HCT116 (cell line): ENCODE data around the gene SEMA7A. TPM values are rescaled to one million over a fixed set of nuclear protein-coding genes. Genes with fewer than 3 reads are reported as not detected.

ENCODE experiments used
- ATAC-seq: fragments of 200-7000 bp; cut with Tn5 transposase; 2 replicates; pipeline ENCODE4 v1.9.1; 2020; ENCODE audit warnings: mild to moderate bottlenecking, moderate library complexity
- BruUV-seq: library from RNA; stranded (reverse); fragments of 400-500 nt; replicated peaks from 2 replicates; lab custom pipeline; 2021; lab: Mats Ljungman, UMichigan
- CTCF ChIA-PET: fragments of 300-600 bp; sonication (Branson Sonifier 250); formaldehyde crosslinking; loops from one replicate; lab custom pipeline; 2021; ENCODE audit warnings: antibody characterized with exemption; lab: Charles Lee
- POLR2A ChIA-PET: fragments of 300-600, 350-600 bp; sonication (Branson Sonifier 250); formaldehyde crosslinking; loops from one replicate; lab custom pipeline; 2021; ENCODE audit warnings: antibody characterized with exemption; lab: Charles Lee
- RAD21 ChIA-PET, 2 experiments: fragments of 300-600 bp; sonication (Branson Sonifier 250); formaldehyde crosslinking; loops; one replicate each; lab custom pipeline; 2023; ENCODE audit warnings: low total read pairs in 2 of 2; ENCODE audit not compliant: uncharacterized antibody in 2 of 2, unreplicated experiment in 2 of 2, low non-redundant PET in 1 of 2; lab: Charles Lee
- DNase-seq: peaks from one replicate; pipeline ENCODE4 v3.0.0-alpha.2; 2010; ENCODE audit warnings: low read depth, low spot score
- H2AFZ ChIP-seq: fragments of 200-600 bp; shearing (Covaris generic), sonication (generic); 2 replicates; pipeline ENCODE4 v1.6.1; 2017; ENCODE audit warnings: low read depth, mixed run types, mixed read lengths, antibody characterized with exemption, low read length; ENCODE audit not compliant: poor library complexity, severe bottlenecking
- H3K27ac ChIP-seq: 2 replicates; pipeline ENCODE4 v1.5.1; 2012; ENCODE audit warnings: low read depth, low read length
- H3K27me3 ChIP-seq: fragments of 200-600 bp; sonication (generic); 2 replicates; pipeline ENCODE4 v1.6.1; 2016; ENCODE audit warnings: mixed run types, low read length, mixed read lengths; ENCODE audit not compliant: insufficient read depth
- H3K36me3 ChIP-seq, 2 experiments: fragments of 200-500 bp in 1 of 2; fragments of 200-600 bp in 1 of 2; sonication (Bioruptor generic) in 1 of 2; sonication (generic) in 1 of 2; 2 replicates each; pipeline versions ENCODE4 v1.5.1 to v1.6.1; 2014 to 2016; ENCODE audit warnings: low read length in 2 of 2, inconsistent platforms in 1 of 2, mixed read lengths in 1 of 2, mixed run types in 1 of 2; ENCODE audit not compliant: insufficient read depth in 2 of 2, control insufficient read depth in 1 of 2
- H3K4me1 ChIP-seq, 2 experiments: fragments of 200-600 bp in 1 of 2; sonication (generic) in 1 of 2; 2 replicates each; pipeline versions ENCODE4 v1.5.1 to v1.6.1; 2012 to 2017; ENCODE audit warnings: low read length in 2 of 2, inconsistent platforms in 1 of 2, mild to moderate bottlenecking in 1 of 2, mixed read lengths in 1 of 2, mixed run types in 1 of 2, moderate library complexity in 1 of 2; ENCODE audit not compliant: insufficient read depth in 2 of 2, control insufficient read depth in 1 of 2
- H3K4me2 ChIP-seq: fragments of 200-600 bp; sonication (generic); 2 replicates; pipeline ENCODE4 v1.6.1; 2017; ENCODE audit warnings: mixed run types, low read length, mixed read lengths
- H3K4me3 ChIP-seq, 2 experiments: fragments of 200-600 bp in 1 of 2; sonication (generic) in 1 of 2; replicated peaks in 1 of 2; 2 replicates each; pipeline ENCODE4 v1.5.1; 2011 to 2016; ENCODE audit warnings: low read length in 2 of 2, control low read depth in 1 of 2, low read depth in 1 of 2, mild to moderate bottlenecking in 1 of 2, mixed read lengths in 1 of 2, mixed run types in 1 of 2
- H3K79me2 ChIP-seq: fragments of 200-600 bp; sonication (generic); 2 replicates; pipeline ENCODE4 v1.6.1; 2017; ENCODE audit warnings: mild to moderate bottlenecking, mixed run types, low read length, moderate library complexity, mixed read lengths; ENCODE audit not compliant: insufficient read depth
- H3K9ac ChIP-seq: fragments of 200-600 bp; sonication (generic); 2 replicates; pipeline ENCODE4 v1.6.1; 2016; ENCODE audit warnings: low read length, mixed read lengths
- H3K9me2 ChIP-seq: fragments of 200-600 bp; sonication (generic), shearing (Covaris generic); 2 replicates; pipeline ENCODE4 v1.6.1; 2017; ENCODE audit warnings: mixed run types, mild to moderate bottlenecking, moderate library complexity; ENCODE audit not compliant: insufficient read depth
- H3K9me3 ChIP-seq, 2 experiments: fragments of 200-500 bp in 1 of 2; fragments of 200-600 bp in 1 of 2; sonication (Bioruptor generic) in 1 of 2; sonication (generic) in 1 of 2; 2 replicates each; pipeline ENCODE4 v1.6.1; 2014 to 2017; ENCODE audit warnings: low read length in 2 of 2, mixed read lengths in 2 of 2, inconsistent platforms in 1 of 2, low read depth in 1 of 2, mild to moderate bottlenecking in 1 of 2, mixed run types in 1 of 2, moderate library complexity in 1 of 2; ENCODE audit not compliant: control insufficient read depth in 1 of 2, insufficient read depth in 1 of 2
- H4K20me1 ChIP-seq: fragments of 200-600 bp; sonication (generic), shearing (Covaris generic); 2 replicates; pipeline ENCODE4 v1.6.1; 2017; ENCODE audit warnings: mixed run types, mild to moderate bottlenecking, moderate library complexity; ENCODE audit not compliant: insufficient read depth
- ATF3 ChIP-seq: IDR thresholded peaks from 2 replicates; pipeline ENCODE4 v1.6.1; 2012
- EZH2phosphoT487 ChIP-seq: fragments of 200-600 bp; IDR thresholded peaks from 2 replicates; pipeline ENCODE4 v1.6.1; 2018; ENCODE audit warnings: antibody characterized with exemption, borderline replicate concordance
- FOSL1 ChIP-seq: IDR thresholded peaks from 2 replicates; pipeline ENCODE4 v1.6.1; 2012; ENCODE audit warnings: low read depth
- JUND ChIP-seq: IDR thresholded peaks from 2 replicates; pipeline ENCODE4 v1.6.1; 2012
- SP1 ChIP-seq: IDR thresholded peaks from 2 replicates; pipeline ENCODE4 v1.6.1; 2012; ENCODE audit warnings: low read depth
- TCF7L2 ChIP-seq: IDR thresholded peaks from 2 replicates; pipeline ENCODE4 v1.7.0; 2011; ENCODE audit warnings: borderline replicate concordance, inconsistent platforms; ENCODE audit not compliant: insufficient read depth, insufficient read length; ENCODE audit errors: extremely low read depth
- YY1 ChIP-seq: IDR thresholded peaks from 2 replicates; pipeline ENCODE4 v1.6.1; 2011; ENCODE audit warnings: low read length, low read depth, moderate library complexity, mild to moderate bottlenecking; ENCODE audit not compliant: insufficient replicate concordance; ENCODE audit errors: extremely low read depth
- ZFX ChIP-seq: fragments of 450-650 bp; IDR thresholded peaks from 2 replicates; pipeline ENCODE4 v1.6.1; 2017
- intact Hi-C: fragments of 100-400 bp; cut with micrococcal nuclease; formaldehyde crosslinking; loops from 2 replicates; pipeline ENCODE4 v1.10.0; 2022
- total RNA-seq: library from RNA; stranded (reverse); gene quantifications from one replicate; pipeline ENCODE4 v1.2.1, GENCODE V29; 2021; ENCODE audit not compliant: unreplicated experiment
- TF ChIP-seq, protein P1 (sequence below), 3 experiments: fragments of 200-600 bp in 1 of 3; sonication (generic) in 1 of 3; IDR thresholded peaks in 2 of 3; conservative IDR thresholded peaks in 1 of 3; 2 replicates each; pipeline ENCODE4 v1.5.1; 2012 to 2017; ENCODE audit warnings: low read depth in 2 of 3, low read length in 2 of 3, antibody characterized with exemption in 1 of 3, borderline replicate concordance in 1 of 3, control low read depth in 1 of 3, mild to moderate bottlenecking in 1 of 3, mixed read lengths in 1 of 3, mixed run types in 1 of 3, moderate library complexity in 1 of 3; ENCODE audit not compliant: insufficient read depth in 1 of 3
- TF ChIP-seq, protein P2 (sequence below): IDR thresholded peaks from 2 replicates; pipeline ENCODE4 v1.6.1; 2012; ENCODE audit warnings: low read depth

Gene SEMA7A
- total RNA-seq, 1 experiment from 2014 or later: 13.8 TPM

- H3K4me3 ChIP-seq: no peak overlapping the region
- H3K9me2 ChIP-seq: no peaks in the 10 kb centered on the region
- no peaks in the 10 kb centered on the region for H4K20me1 ChIP-seq
- POLR2A ChIA-PET: no interaction called here
- H3K9ac ChIP-seq: no peak overlapping the region
- H3K4me2 ChIP-seq: no peak overlapping the region
- no peaks in the 10 kb centered on the region for H3K36me3 ChIP-seq
- H3K27ac ChIP-seq: no peak overlapping the region
- ATAC-seq: no peak
- no peaks in the 10 kb centered on the region for H3K79me2 ChIP-seq
- no peak overlapping the region for H2AFZ ChIP-seq
- H3K9me3 ChIP-seq: no peaks in the 10 kb centered on the region
- DNase-seq: no peak
- no TSS peak for BruUV-seq
- H3K4me1 ChIP-seq: peaks cover 19 to 58% of the 10 kb centered on the region in 2 experiments
- CTCF ChIA-PET: interaction anchor here (1.6 to 6.3 kb wide), 2 partner anchors 59 to 102 kb away, joined by 5 to 83 read pairs; no protein-coding TSS in a partner anchor
- intact Hi-C loops: no loop called here
- RAD21 ChIA-PET: no interaction called here
- no peaks in the 10 kb centered on the region for H3K27me3 ChIP-seq
- TF ChIP-seq JUND (no peak), EZH2phosphoT487 (no peak), ZFX (no peak), FOSL1 (no peak), YY1 (no peak), ATF3 (no peak), TCF7L2 (no peak), SP1 (no peak)
- TF ChIP-seq, protein P1, sequence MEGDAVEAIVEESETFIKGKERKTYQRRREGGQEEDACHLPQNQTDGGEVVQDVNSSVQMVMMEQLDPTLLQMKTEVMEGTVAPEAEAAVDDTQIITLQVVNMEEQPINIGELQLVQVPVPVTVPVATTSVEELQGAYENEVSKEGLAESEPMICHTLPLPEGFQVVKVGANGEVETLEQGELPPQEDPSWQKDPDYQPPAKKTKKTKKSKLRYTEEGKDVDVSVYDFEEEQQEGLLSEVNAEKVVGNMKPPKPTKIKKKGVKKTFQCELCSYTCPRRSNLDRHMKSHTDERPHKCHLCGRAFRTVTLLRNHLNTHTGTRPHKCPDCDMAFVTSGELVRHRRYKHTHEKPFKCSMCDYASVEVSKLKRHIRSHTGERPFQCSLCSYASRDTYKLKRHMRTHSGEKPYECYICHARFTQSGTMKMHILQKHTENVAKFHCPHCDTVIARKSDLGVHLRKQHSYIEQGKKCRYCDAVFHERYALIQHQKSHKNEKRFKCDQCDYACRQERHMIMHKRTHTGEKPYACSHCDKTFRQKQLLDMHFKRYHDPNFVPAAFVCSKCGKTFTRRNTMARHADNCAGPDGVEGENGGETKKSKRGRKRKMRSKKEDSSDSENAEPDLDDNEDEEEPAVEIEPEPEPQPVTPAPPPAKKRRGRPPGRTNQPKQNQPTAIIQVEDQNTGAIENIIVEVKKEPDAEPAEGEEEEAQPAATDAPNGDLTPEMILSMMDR (IDR thresholded peaks at IDR 0.05 in 2 of 3, conservative IDR thresholded peaks at IDR 0.05 in 1 of 3; ENCODE audit: borderline replicate concordance in 1 of 3, insufficient read depth in 1 of 3, low read depth in 2 of 3, low read length in 2 of 3): no peak
- TF ChIP-seq, protein P2, sequence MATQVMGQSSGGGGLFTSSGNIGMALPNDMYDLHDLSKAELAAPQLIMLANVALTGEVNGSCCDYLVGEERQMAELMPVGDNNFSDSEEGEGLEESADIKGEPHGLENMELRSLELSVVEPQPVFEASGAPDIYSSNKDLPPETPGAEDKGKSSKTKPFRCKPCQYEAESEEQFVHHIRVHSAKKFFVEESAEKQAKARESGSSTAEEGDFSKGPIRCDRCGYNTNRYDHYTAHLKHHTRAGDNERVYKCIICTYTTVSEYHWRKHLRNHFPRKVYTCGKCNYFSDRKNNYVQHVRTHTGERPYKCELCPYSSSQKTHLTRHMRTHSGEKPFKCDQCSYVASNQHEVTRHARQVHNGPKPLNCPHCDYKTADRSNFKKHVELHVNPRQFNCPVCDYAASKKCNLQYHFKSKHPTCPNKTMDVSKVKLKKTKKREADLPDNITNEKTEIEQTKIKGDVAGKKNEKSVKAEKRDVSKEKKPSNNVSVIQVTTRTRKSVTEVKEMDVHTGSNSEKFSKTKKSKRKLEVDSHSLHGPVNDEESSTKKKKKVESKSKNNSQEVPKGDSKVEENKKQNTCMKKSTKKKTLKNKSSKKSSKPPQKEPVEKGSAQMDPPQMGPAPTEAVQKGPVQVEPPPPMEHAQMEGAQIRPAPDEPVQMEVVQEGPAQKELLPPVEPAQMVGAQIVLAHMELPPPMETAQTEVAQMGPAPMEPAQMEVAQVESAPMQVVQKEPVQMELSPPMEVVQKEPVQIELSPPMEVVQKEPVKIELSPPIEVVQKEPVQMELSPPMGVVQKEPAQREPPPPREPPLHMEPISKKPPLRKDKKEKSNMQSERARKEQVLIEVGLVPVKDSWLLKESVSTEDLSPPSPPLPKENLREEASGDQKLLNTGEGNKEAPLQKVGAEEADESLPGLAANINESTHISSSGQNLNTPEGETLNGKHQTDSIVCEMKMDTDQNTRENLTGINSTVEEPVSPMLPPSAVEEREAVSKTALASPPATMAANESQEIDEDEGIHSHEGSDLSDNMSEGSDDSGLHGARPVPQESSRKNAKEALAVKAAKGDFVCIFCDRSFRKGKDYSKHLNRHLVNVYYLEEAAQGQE: no peak
- TF ChIP-seq, all 23 proteins: peak for 0
These were observed 52.6 kb downstream of the SEMA7A start for GRCh38 chr15:74381190-74381453.
